ENCODE data around the gene SYT14. TPM values are rescaled to one million over a fixed set of nuclear protein-coding genes. Genes with fewer than 3 reads are reported as not detected.
A peak's percentile ranks its signal among the peaks of the same experiment; 100 is the strongest.
"Not testable (repeated sequence)": the region's sequence is repeated elsewhere in the genome, so short reads cannot be mapped to it uniquely, and the experiment has no call there.

The SYT14 gene
- total RNA-seq, 8 experiments from 2014 or later, result 6.6 to 17.8 (median 14.1) TPM

GRCh38 chr1:210099921-210100320 lies 161.9 kb downstream of the SYT14 start:
- 14 to 100% (median 92%) methylated on average over 1 of the region's 1 CpG; no CpG with 5 or more reads in 3 of the 10 experiments for WGBS, 10 experiments
- ATAC-seq (replicated peaks in 6 of 8), result no peak
- H3K27ac ChIP-seq, result no peak overlapping the region
- in situ Hi-C loops (cut with MboI; ENCODE audit: low pct_unique_long_range_greater_than_20kb in 2 of 9, low sequenced_read_pairs in 9 of 9, unreplicated experiment in 9 of 9), result no loop called here
- no peaks in the 10 kb centered on the region for H3K4me1 ChIP-seq (replicated peaks in 1 of 2)
- H3K4me3 ChIP-seq, result no peak overlapping the region

GRCh38 chr1:210104103-210104502 lies 166.1 kb downstream of the SYT14 start:
- 39 to 89% (median 80%) methylated on average over 2 of the region's 2 CpGs; no CpG with 5 or more reads in 2 of the 10 experiments for WGBS, 10 experiments
- ATAC-seq (replicated peaks in 6 of 8), result no peak

GRCh38 chr1:210112906-210113305 lies 174.9 kb downstream of the SYT14 start:
- WGBS, 10 experiments, result 80 to 100% (median 91%) methylated on average over 1 to 8 of the region's 9 CpGs; no CpG with 5 or more reads in 1 of the 10 experiments
- in situ Hi-C loops (cut with MboI; ENCODE audit: low pct_unique_long_range_greater_than_20kb in 2 of 9, low sequenced_read_pairs in 9 of 9, unreplicated experiment in 9 of 9); ATAC-seq (replicated peaks in 6 of 8); H3K4me1 ChIP-seq (replicated peaks in 1 of 2); H3K4me3 ChIP-seq; H3K27ac ChIP-seq: not testable (repeated sequence)

More at GRCh38 chr1:210104103-210104502, 166.1 kb downstream of the SYT14 start:
- no peak overlapping the region for H3K4me3 ChIP-seq
- no peaks in the 10 kb centered on the region for H3K4me1 ChIP-seq (replicated peaks in 1 of 2)
- H3K27ac ChIP-seq, result no peak overlapping the region
- in situ Hi-C loops (cut with MboI; ENCODE audit: low pct_unique_long_range_greater_than_20kb in 2 of 9, low sequenced_read_pairs in 9 of 9, unreplicated experiment in 9 of 9), result no loop called here

GRCh38 chr1:210117198-210117597 lies 179.2 kb downstream of the SYT14 start:
- in situ Hi-C loops (cut with MboI; ENCODE audit: low pct_unique_long_range_greater_than_20kb in 2 of 9, low sequenced_read_pairs in 9 of 9, unreplicated experiment in 9 of 9), result no loop called here
- no peak overlapping the region for H3K4me3 ChIP-seq
- H3K4me1 ChIP-seq (replicated peaks in 1 of 2), result no peaks in the 10 kb centered on the region
- no peak for ATAC-seq (replicated peaks in 6 of 8)
- no peak overlapping the region for H3K27ac ChIP-seq

- H3K4me3 ChIP-seq, result no peak overlapping the region
- no peak for ATAC-seq (replicated peaks in 6 of 8)
- no peak overlapping the region for H3K27ac ChIP-seq
- H3K4me1 ChIP-seq (replicated peaks in 1 of 2), result no peaks in the 10 kb centered on the region
- in situ Hi-C loops (cut with MboI; ENCODE audit: low pct_unique_long_range_greater_than_20kb in 2 of 9, low sequenced_read_pairs in 9 of 9, unreplicated experiment in 9 of 9), result no loop called here
Measured at GRCh38 chr1:210117681-210118170, 179.7 kb downstream of the SYT14 start.

- in situ Hi-C loops (cut with MboI; ENCODE audit: low pct_unique_long_range_greater_than_20kb in 2 of 9, low sequenced_read_pairs in 9 of 9, unreplicated experiment in 9 of 9), result no loop called here
- no peak for ATAC-seq (replicated peaks in 6 of 8)
- Histone ChIP-seq H3K27ac (no peak overlapping the region), H3K4me1 (replicated peaks in 1 of 2) (no peaks in the 10 kb centered on the region), H3K4me3 (no peak overlapping the region)
- 0 to 79% (median 29%) methylated on average over 1 of the region's 1 CpG; no CpG with 5 or more reads in 1 of the 10 experiments for WGBS, 10 experiments
Measured at GRCh38 chr1:210123383-210123782, 185.4 kb downstream of the SYT14 start.

- peak in 2 of 8 experiments; percentile 21 to 33 for ATAC-seq (replicated peaks in 6 of 8)
- no peak overlapping the region for H3K4me3 ChIP-seq
- in situ Hi-C loops (cut with MboI; ENCODE audit: low pct_unique_long_range_greater_than_20kb in 2 of 9, low sequenced_read_pairs in 9 of 9, unreplicated experiment in 9 of 9), result no loop called here
- WGBS, 10 experiments, result 11 to 95% (median 75%) methylated on average over 2 of the region's 2 CpGs
- no peaks in the 10 kb centered on the region for H3K4me1 ChIP-seq (replicated peaks in 1 of 2)
- no peak overlapping the region for H3K27ac ChIP-seq
Measured at GRCh38 chr1:210123924-210124589, 186.0 kb downstream of the SYT14 start.

GRCh38 chr1:210124736-210125135 lies 186.7 kb downstream of the SYT14 start:
- in situ Hi-C loops (cut with MboI; ENCODE audit: low pct_unique_long_range_greater_than_20kb in 2 of 9, low sequenced_read_pairs in 9 of 9, unreplicated experiment in 9 of 9), result loop anchor here in 4 of 9 experiments (25.0 kb wide), 1 partner anchor 188 kb away; no protein-coding TSS in a partner anchor
- Histone ChIP-seq H3K4me1 (replicated peaks in 1 of 2) (no peaks in the 10 kb centered on the region), H3K4me3 (no peak overlapping the region), H3K27ac (no peak overlapping the region)
- WGBS, 10 experiments, result 11 to 89% (median 64%) methylated on average over 2 of the region's 2 CpGs; no CpG with 5 or more reads in 2 of the 10 experiments
- no peak for ATAC-seq (replicated peaks in 6 of 8)

GRCh38 chr1:210125143-210125542 lies 187.1 kb downstream of the SYT14 start:
- WGBS, 10 experiments, result 14 to 100% (median 89%) methylated on average over 1 to 4 of the region's 4 CpGs
- no peak for ATAC-seq (replicated peaks in 6 of 8)
- Histone ChIP-seq H3K27ac (no peak overlapping the region), H3K4me3 (no peak overlapping the region), H3K4me1 (replicated peaks in 1 of 2) (no peaks in the 10 kb centered on the region)
- in situ Hi-C loops (cut with MboI; ENCODE audit: low pct_unique_long_range_greater_than_20kb in 2 of 9, low sequenced_read_pairs in 9 of 9, unreplicated experiment in 9 of 9), result loop anchor here in 4 of 9 experiments (25.0 kb wide), 1 partner anchor 187 kb away; no protein-coding TSS in a partner anchor

GRCh38 chr1:210129092-210129491 lies 191.1 kb downstream of the SYT14 start:
- H3K27ac ChIP-seq, result no peak overlapping the region
- H3K4me3 ChIP-seq, result no peak overlapping the region
- 0 to 100% (median 80%) methylated on average over 1 to 4 of the region's 4 CpGs; no CpG with 5 or more reads in 2 of the 10 experiments for WGBS, 10 experiments
- in situ Hi-C loops (cut with MboI; ENCODE audit: low pct_unique_long_range_greater_than_20kb in 2 of 9, low sequenced_read_pairs in 9 of 9, unreplicated experiment in 9 of 9), result loop anchor here in 4 of 9 experiments (25.0 kb wide), 1 partner anchor 183 kb away; no protein-coding TSS in a partner anchor
- no peak for ATAC-seq (replicated peaks in 6 of 8)
- no peaks in the 10 kb centered on the region for H3K4me1 ChIP-seq (replicated peaks in 1 of 2)

GRCh38 chr1:210129759-210130158 lies 191.7 kb downstream of the SYT14 start:
- in situ Hi-C loops (cut with MboI; ENCODE audit: low pct_unique_long_range_greater_than_20kb in 2 of 9, low sequenced_read_pairs in 9 of 9, unreplicated experiment in 9 of 9), result loop anchor here in 4 of 9 experiments (25.0 kb wide), 1 partner anchor 183 kb away; no protein-coding TSS in a partner anchor
- no peaks in the 10 kb centered on the region for H3K4me1 ChIP-seq (replicated peaks in 1 of 2)
- 20 to 92% (median 82%) methylated on average over 1 to 2 of the region's 2 CpGs for WGBS, 10 experiments
- no peak overlapping the region for H3K27ac ChIP-seq
- H3K4me3 ChIP-seq, result no peak overlapping the region
- no peak for ATAC-seq (replicated peaks in 6 of 8)

- WGBS, 10 experiments, result 27 to 80% (median 56%) methylated on average over 1 to 3 of the region's 3 CpGs; no CpG with 5 or more reads in 1 of the 10 experiments
- ATAC-seq (replicated peaks in 6 of 8), result peak in 1 of 8 experiments; percentile 20
- Histone ChIP-seq H3K27ac (no peak overlapping the region), H3K4me1 (replicated peaks in 1 of 2) (no peaks in the 10 kb centered on the region), H3K4me3 (no peak overlapping the region)
- in situ Hi-C loops (cut with MboI; ENCODE audit: low pct_unique_long_range_greater_than_20kb in 2 of 9, low sequenced_read_pairs in 9 of 9, unreplicated experiment in 9 of 9), result loop anchor here in 4 of 9 experiments (25.0 kb wide), 1 partner anchor 180 kb away; no protein-coding TSS in a partner anchor
Measured at GRCh38 chr1:210132582-210132981, 194.6 kb downstream of the SYT14 start.

- 8 to 46% (median 30%) methylated on average over 2 to 4 of the region's 4 CpGs for WGBS, 10 experiments
- Histone ChIP-seq H3K4me3 (no peak overlapping the region), H3K4me1 (replicated peaks in 1 of 2) (no peaks in the 10 kb centered on the region), H3K27ac (no peak overlapping the region)
- in situ Hi-C loops (cut with MboI; ENCODE audit: low pct_unique_long_range_greater_than_20kb in 2 of 9, low sequenced_read_pairs in 9 of 9, unreplicated experiment in 9 of 9), result loop anchor here in 8 of 9 experiments (10.0 to 25.0 kb wide), 3 partner anchors 161 to 171 kb away; no protein-coding TSS in a partner anchor
- peak in 3 of 8 experiments; percentile 27 to 42 (median 34) for ATAC-seq (replicated peaks in 6 of 8)
Measured at GRCh38 chr1:210143465-210144062, 205.5 kb downstream of the SYT14 start.

Measured in motor neuron (in vitro differentiated cells).